ENCODE data around the gene DRC3.
"Not testable (repeated sequence)": the region's sequence is repeated elsewhere in the genome, so short reads cannot be mapped to it uniquely, and the experiment has no call there.

The DRC3 gene

DNA sequence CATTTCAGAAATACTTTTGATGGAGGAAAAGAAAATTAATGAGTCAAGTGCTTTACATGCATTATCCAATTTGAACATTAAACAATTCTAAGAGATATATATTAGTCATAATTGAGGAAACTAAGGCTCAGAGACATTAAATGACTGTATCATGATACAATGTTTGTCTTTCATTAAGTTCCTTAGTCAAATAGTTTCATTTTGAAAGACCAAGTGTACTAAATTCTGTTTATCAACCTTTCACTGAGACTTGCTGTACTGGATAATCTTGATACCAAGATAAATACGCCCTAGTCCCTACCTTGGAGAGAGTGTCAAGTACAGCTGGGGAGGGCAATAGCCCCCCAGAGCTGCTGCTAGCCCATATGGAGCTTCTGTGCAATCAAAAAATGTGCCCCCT lies 24.7 kb upstream of the DRC3 start:
- DNase-seq (ENCODE audit: low read depth): no peak
- TF ChIP-seq, protein P1, sequence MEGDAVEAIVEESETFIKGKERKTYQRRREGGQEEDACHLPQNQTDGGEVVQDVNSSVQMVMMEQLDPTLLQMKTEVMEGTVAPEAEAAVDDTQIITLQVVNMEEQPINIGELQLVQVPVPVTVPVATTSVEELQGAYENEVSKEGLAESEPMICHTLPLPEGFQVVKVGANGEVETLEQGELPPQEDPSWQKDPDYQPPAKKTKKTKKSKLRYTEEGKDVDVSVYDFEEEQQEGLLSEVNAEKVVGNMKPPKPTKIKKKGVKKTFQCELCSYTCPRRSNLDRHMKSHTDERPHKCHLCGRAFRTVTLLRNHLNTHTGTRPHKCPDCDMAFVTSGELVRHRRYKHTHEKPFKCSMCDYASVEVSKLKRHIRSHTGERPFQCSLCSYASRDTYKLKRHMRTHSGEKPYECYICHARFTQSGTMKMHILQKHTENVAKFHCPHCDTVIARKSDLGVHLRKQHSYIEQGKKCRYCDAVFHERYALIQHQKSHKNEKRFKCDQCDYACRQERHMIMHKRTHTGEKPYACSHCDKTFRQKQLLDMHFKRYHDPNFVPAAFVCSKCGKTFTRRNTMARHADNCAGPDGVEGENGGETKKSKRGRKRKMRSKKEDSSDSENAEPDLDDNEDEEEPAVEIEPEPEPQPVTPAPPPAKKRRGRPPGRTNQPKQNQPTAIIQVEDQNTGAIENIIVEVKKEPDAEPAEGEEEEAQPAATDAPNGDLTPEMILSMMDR (conservative IDR thresholded peaks at IDR 0.05; ENCODE audit: low read length): no peak
- H3K4me3 ChIP-seq (ENCODE audit: low read length): no peak overlapping the region

DNA sequence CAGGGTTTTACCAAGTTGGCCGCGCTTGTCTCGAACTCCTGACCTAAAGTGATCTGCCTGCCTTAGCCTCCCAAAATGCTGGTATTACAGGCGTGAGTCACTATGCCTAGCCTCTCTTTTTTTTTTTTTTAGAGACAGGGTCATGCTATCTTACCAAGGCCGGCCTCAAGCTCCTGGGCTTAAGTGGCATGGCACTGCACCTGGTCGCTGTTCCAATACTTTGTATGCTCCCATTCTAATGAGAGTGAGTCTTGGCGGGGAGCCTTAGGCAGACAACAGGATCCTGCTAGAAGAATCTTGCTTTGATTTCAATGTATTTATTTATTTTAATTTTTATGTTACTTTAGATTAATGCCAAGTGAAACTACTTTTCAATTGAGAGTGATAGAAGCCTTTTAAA lies 22.3 kb upstream of the DRC3 start:
- DNase-seq (ENCODE audit: low read depth): no peak
- TF ChIP-seq, protein P1 (conservative IDR thresholded peaks at IDR 0.05; ENCODE audit: low read length): no peak
- no peak overlapping the region for H3K4me3 ChIP-seq (ENCODE audit: low read length)

- no peak overlapping the region for H3K4me3 ChIP-seq (ENCODE audit: low read length)
- no peak for DNase-seq (ENCODE audit: low read depth)
- TF ChIP-seq, protein P1 (conservative IDR thresholded peaks at IDR 0.05; ENCODE audit: low read length): no peak; the same call in 1 of the 2 replicates
Measured at GRCh38 chr17:17950806-17951205, 21.9 kb upstream of the DRC3 start.

- TF ChIP-seq, protein P1 (conservative IDR thresholded peaks at IDR 0.05; ENCODE audit: low read length): no peak
- DNase-seq (ENCODE audit: low read depth): no peak
- H3K4me3 ChIP-seq (ENCODE audit: low read length): no peak overlapping the region
Measured at GRCh38 chr17:17951524-17951923, 21.1 kb upstream of the DRC3 start.

- no peak for DNase-seq (ENCODE audit: low read depth)
- no peak overlapping the region for H3K4me3 ChIP-seq (ENCODE audit: low read length)
- TF ChIP-seq, protein P1 (conservative IDR thresholded peaks at IDR 0.05; ENCODE audit: low read length): no peak
Measured at GRCh38 chr17:17952691-17953090, 20.0 kb upstream of the DRC3 start.

DNA sequence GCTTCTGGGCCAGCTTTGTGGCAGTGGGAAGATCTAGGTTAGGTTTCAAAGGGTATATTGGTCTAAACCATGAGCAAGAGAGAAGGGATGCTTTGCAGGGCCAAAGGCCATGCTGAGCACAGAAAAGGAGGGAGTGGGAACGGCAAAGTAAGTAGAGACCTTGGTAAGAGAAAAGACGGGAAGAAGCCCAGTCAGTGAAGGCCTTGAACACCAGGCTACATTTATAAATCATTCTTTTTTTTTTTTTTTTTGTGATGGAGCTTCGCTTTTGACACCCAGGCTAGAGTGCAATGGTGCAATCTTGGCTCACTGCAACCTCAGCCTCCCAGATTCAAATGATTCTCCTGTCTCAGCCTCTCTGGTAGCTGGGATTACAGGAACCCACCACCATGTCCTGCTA lies 18.6 kb upstream of the DRC3 start:
- TF ChIP-seq, protein P1 (conservative IDR thresholded peaks at IDR 0.05; ENCODE audit: low read length): no peak
- H3K4me3 ChIP-seq (ENCODE audit: low read length): no peak overlapping the region
- no peak for DNase-seq (ENCODE audit: low read depth)

DNA sequence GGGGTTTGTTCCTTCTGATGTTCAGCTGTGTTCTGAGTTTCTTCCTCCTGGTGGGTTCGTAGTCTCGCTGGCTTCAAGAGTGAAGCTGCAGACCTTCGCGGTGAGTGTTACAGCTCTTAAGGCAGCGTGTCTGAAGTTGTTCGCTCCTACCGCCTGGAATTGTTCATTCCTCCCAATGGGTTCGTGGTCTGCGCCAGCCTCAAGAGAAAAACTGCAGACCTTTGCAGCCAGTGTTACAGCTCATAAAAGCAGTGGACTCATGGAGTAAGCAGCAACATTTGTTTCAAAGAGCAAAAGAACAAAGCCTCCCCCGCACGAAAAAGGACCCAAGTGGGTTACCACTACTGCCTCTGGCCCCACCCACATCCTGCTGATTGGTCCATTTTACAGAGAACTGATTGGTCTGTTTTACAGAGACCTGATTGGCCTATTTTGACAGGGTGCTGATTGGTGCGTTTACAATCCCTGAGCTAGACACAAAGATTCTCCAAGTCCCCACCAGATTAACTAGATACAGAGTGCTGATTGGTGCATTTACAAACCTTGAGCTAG lies 16.8 kb upstream of the DRC3 start:
- not testable (repeated sequence) for DNase-seq (ENCODE audit: low read depth); H3K4me3 ChIP-seq (ENCODE audit: low read length)

- TF ChIP-seq, protein P1 (conservative IDR thresholded peaks at IDR 0.05; ENCODE audit: low read length): no peak
- DNase-seq (ENCODE audit: low read depth): no peak
- H3K4me3 ChIP-seq (ENCODE audit: low read length): no peak overlapping the region
Measured at GRCh38 chr17:17957584-17957916, 15.1 kb upstream of the DRC3 start.

All from AG10803 (cell line).